Measurements from ENCODE around the gene SAP30BP.

The SAP30BP gene

GRCh38 chr17:75684249-75684648 is 17.1 kb downstream of the SAP30BP start:
- TF ChIP-seq REST (IDR thresholded peaks at IDR 0.05; ENCODE audit: insufficient read depth in 1 of 2, low read depth in 2 of 2, low read length in 2 of 2) (no peak), TAF1 (IDR thresholded peaks at IDR 0.05; ENCODE audit: borderline replicate concordance, insufficient read depth, low read length) (no peak), POLR2AphosphoS5 (IDR thresholded peaks at IDR 0.05; ENCODE audit: low read depth, low read length) (no peak), SIN3A (IDR thresholded peaks at IDR 0.05; ENCODE audit: borderline replicate concordance, insufficient read depth, low read length) (no peak), FOXP2 (optimal IDR thresholded peaks at IDR 0.05; ENCODE audit: borderline replicate concordance, extremely low read depth, extremely low read length, insufficient read depth) (no peak)

GRCh38 chr17:75684924-75685323 is 17.8 kb downstream of the SAP30BP start:
- no peak for TF ChIP-seq FOXP2 (optimal IDR thresholded peaks at IDR 0.05; ENCODE audit: borderline replicate concordance, extremely low read depth, extremely low read length, insufficient read depth)

- TF ChIP-seq POLR2AphosphoS5 (IDR thresholded peaks at IDR 0.05; ENCODE audit: low read depth, low read length) (no peak), FOXP2 (optimal IDR thresholded peaks at IDR 0.05; ENCODE audit: borderline replicate concordance, extremely low read depth, extremely low read length, insufficient read depth) (no peak), REST (IDR thresholded peaks at IDR 0.05; ENCODE audit: insufficient read depth in 1 of 2, low read depth in 2 of 2, low read length in 2 of 2) (no peak), TAF1 (IDR thresholded peaks at IDR 0.05; ENCODE audit: borderline replicate concordance, insufficient read depth, low read length) (no peak), SIN3A (IDR thresholded peaks at IDR 0.05; ENCODE audit: borderline replicate concordance, insufficient read depth, low read length) (no peak)
Observed at GRCh38 chr17:75685499-75685898, 18.4 kb downstream of the SAP30BP start.

GRCh38 chr17:75688209-75688825 is 21.2 kb downstream of the SAP30BP start:
- no peak for TF ChIP-seq TAF1 (IDR thresholded peaks at IDR 0.05; ENCODE audit: borderline replicate concordance, insufficient read depth, low read length)
- TF ChIP-seq SIN3A (IDR thresholded peaks at IDR 0.05; ENCODE audit: borderline replicate concordance, insufficient read depth, low read length): no peak
- no peak for TF ChIP-seq FOXP2 (optimal IDR thresholded peaks at IDR 0.05; ENCODE audit: borderline replicate concordance, extremely low read depth, extremely low read length, insufficient read depth)
- TF ChIP-seq REST (IDR thresholded peaks at IDR 0.05; ENCODE audit: insufficient read depth in 1 of 2, low read depth in 2 of 2, low read length in 2 of 2): no peak
- no peak for TF ChIP-seq POLR2AphosphoS5 (IDR thresholded peaks at IDR 0.05; ENCODE audit: low read depth, low read length)

- TF ChIP-seq FOXP2 (optimal IDR thresholded peaks at IDR 0.05; ENCODE audit: borderline replicate concordance, extremely low read depth, extremely low read length, insufficient read depth) (no peak), TAF1 (IDR thresholded peaks at IDR 0.05; ENCODE audit: borderline replicate concordance, insufficient read depth, low read length) (no peak), SIN3A (IDR thresholded peaks at IDR 0.05; ENCODE audit: borderline replicate concordance, insufficient read depth, low read length) (no peak), REST (IDR thresholded peaks at IDR 0.05; ENCODE audit: insufficient read depth in 1 of 2, low read depth in 2 of 2, low read length in 2 of 2) (no peak), POLR2AphosphoS5 (IDR thresholded peaks at IDR 0.05; ENCODE audit: low read depth, low read length) (no peak)
Observed at GRCh38 chr17:75689441-75689873, 22.3 kb downstream of the SAP30BP start.

Measured in PFSK-1 (cell line).